GM19023 (cell line): ENCODE measurements around the gene CTNNA2.
A peak's percentile ranks its signal among the peaks of the same experiment; 100 is the strongest.

ENCODE experiments used
- ATAC-seq: cut with Tn5 transposase; IDR thresholded peaks from one replicate; pipeline ENCODE4 v1.9.1; 2021; ENCODE audit warnings: mild to moderate bottlenecking, moderate library complexity; ENCODE audit not compliant: unreplicated experiment

Gene CTNNA2

GRCh38 chr2:79910643-79911042, 397.8 kb downstream of the CTNNA2 start:
- ATAC-seq = no peak

GRCh38 chr2:79915455-79915854, 402.6 kb downstream of the CTNNA2 start:
- ATAC-seq = no peak

GRCh38 chr2:79916285-79916684, 403.4 kb downstream of the CTNNA2 start:
- no peak for ATAC-seq

- ATAC-seq = no peak
Measured at GRCh38 chr2:79920512-79921076, 407.7 kb downstream of the CTNNA2 start.

GRCh38 chr2:79929624-79930023, 416.8 kb downstream of the CTNNA2 start:
- ATAC-seq = no peak

- no peak for ATAC-seq
Measured at GRCh38 chr2:79935046-79935732, 422.3 kb downstream of the CTNNA2 start.

- ATAC-seq = peak; percentile 80
Measured at GRCh38 chr2:79935771-79936657, 423.2 kb downstream of the CTNNA2 start.

- no peak for ATAC-seq
Measured at GRCh38 chr2:79936715-79937114, 423.9 kb downstream of the CTNNA2 start.

- no peak for ATAC-seq
Measured at GRCh38 chr2:79938648-79939047, 425.8 kb downstream of the CTNNA2 start.

- ATAC-seq = no peak
Measured at GRCh38 chr2:79940364-79940763, 427.5 kb downstream of the CTNNA2 start.

GRCh38 chr2:79941179-79941578, 428.3 kb downstream of the CTNNA2 start:
- ATAC-seq = no peak

GRCh38 chr2:79944205-79944604, 431.4 kb downstream of the CTNNA2 start:
- no peak for ATAC-seq

GRCh38 chr2:79945653-79946445, 433.0 kb downstream of the CTNNA2 start:
- no peak for ATAC-seq

- ATAC-seq = no peak
Measured at GRCh38 chr2:79947751-79948150, 434.9 kb downstream of the CTNNA2 start.

GRCh38 chr2:79950526-79950925, 437.7 kb downstream of the CTNNA2 start:
- no peak for ATAC-seq

GRCh38 chr2:79952616-79953015, 439.8 kb downstream of the CTNNA2 start:
- no peak for ATAC-seq

- no peak for ATAC-seq
Measured at GRCh38 chr2:79960035-79960434, 447.2 kb downstream of the CTNNA2 start.

GRCh38 chr2:79960519-79960918, 447.7 kb downstream of the CTNNA2 start:
- no peak for ATAC-seq

GRCh38 chr2:79964966-79965365, 452.1 kb downstream of the CTNNA2 start:
- no peak for ATAC-seq

GRCh38 chr2:79966369-79966768, 453.5 kb downstream of the CTNNA2 start:
- ATAC-seq = no peak

- ATAC-seq = no peak
Measured at GRCh38 chr2:79966882-79967281, 454.0 kb downstream of the CTNNA2 start.
